ENCODE measurements around the gene IDH1.
"Not testable (repeated sequence)": the region's sequence is repeated elsewhere in the genome, so short reads cannot be mapped to it uniquely, and the experiment has no call there.

DNA sequence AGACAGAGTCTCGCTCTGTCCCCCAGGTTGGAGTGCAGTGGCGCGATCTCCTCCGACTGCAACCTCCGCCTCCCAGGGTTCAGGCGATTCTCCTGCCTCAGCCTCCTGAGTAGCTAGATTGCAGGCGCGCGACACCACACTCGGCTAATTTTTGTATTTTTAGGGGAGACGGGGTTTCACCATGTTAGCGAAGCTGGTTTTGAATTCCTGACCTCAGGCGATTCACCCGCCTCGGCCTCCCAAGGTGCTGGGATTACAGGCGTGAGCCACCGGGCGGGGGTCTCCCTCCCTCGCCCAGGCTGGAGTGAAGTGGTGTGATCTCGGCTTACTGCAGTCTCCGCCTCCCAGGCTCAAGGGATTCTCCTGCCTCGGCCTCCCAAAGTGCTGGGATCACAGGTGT, 12.7 kb upstream of the IDH1 start:
- TF ChIP-seq, protein P1, sequence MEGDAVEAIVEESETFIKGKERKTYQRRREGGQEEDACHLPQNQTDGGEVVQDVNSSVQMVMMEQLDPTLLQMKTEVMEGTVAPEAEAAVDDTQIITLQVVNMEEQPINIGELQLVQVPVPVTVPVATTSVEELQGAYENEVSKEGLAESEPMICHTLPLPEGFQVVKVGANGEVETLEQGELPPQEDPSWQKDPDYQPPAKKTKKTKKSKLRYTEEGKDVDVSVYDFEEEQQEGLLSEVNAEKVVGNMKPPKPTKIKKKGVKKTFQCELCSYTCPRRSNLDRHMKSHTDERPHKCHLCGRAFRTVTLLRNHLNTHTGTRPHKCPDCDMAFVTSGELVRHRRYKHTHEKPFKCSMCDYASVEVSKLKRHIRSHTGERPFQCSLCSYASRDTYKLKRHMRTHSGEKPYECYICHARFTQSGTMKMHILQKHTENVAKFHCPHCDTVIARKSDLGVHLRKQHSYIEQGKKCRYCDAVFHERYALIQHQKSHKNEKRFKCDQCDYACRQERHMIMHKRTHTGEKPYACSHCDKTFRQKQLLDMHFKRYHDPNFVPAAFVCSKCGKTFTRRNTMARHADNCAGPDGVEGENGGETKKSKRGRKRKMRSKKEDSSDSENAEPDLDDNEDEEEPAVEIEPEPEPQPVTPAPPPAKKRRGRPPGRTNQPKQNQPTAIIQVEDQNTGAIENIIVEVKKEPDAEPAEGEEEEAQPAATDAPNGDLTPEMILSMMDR (conservative IDR thresholded peaks at IDR 0.05; ENCODE audit: low read length), result not testable (repeated sequence)
- TF ChIP-seq EZH2phosphoT487 (IDR thresholded peaks at IDR 0.05; ENCODE audit: borderline replicate concordance, low read depth, low read length), result not testable (repeated sequence)
